Stimulated activated memory B cell treated with anti-CD40 and anti-IgM and Interleukin-4, amounts not matched to agents 10 μg/mL and 1 μg/mL and 100 μg/mL, for 72 hours (primary cell): Measurements from ENCODE around the gene TMEM139.
"Not testable (repeated sequence)": the region's sequence is repeated elsewhere in the genome, so short reads cannot be mapped to it uniquely, and the experiment has no call there.

Experiments used
- ATAC-seq: fragments of 150-1000 bp; cut with Tn5 transposase; 2 replicates; pipeline ENCODE4 v1.10.0; 2021
- H3K27ac Mint-ChIP-seq: one replicate; pipeline ENCODE4 v1.8.0; 2022; ENCODE audit warnings: mild to moderate bottlenecking, mixed read lengths
- H3K27me3 Mint-ChIP-seq: one replicate; pipeline ENCODE4 v1.8.0; 2022; ENCODE audit warnings: mixed read lengths
- H3K36me3 Mint-ChIP-seq: one replicate; pipeline ENCODE4 v1.8.0; 2022; ENCODE audit warnings: mixed read lengths
- H3K4me1 Mint-ChIP-seq: one replicate; pipeline ENCODE4 v1.8.0; 2022; ENCODE audit warnings: mixed read lengths
- H3K4me3 Mint-ChIP-seq: one replicate; pipeline ENCODE4 v1.8.0; 2022; ENCODE audit warnings: mild to moderate bottlenecking, moderate library complexity, mixed read lengths
- H3K9me3 Mint-ChIP-seq: one replicate; pipeline ENCODE4 v1.8.0; 2022; ENCODE audit warnings: mixed read lengths

The TMEM139 gene

DNA sequence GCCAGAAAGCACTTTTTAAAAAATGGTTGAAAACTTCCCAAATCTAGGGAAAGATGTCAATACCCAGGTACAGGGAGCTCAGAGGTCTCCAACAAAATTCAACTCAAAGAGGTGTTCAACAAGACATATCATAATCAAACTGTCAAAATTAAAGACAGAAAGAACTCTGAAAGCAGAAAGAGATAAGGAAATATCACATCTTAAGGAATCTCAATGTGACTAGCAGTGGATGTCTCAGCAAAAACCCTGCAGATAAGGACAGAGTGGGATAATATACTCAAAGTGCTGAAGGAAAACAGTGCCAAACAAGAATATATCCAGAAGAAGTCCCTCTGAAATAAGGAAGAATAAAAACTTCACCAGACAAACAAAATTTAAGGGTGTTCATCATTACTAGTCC, 34.6 kb upstream of the TMEM139 start:
- Mint-ChIP-seq H3K4me1 (peaks cover 46% of the 10 kb centered on the region), H3K36me3 (peaks cover 5% of the 10 kb centered on the region), H3K27me3 (no peaks in the 10 kb centered on the region), H3K9me3 (peaks cover 19% of the 10 kb centered on the region), H3K27ac (no peak overlapping the region), H3K4me3 (no peak overlapping the region)
- ATAC-seq = no peak

DNA sequence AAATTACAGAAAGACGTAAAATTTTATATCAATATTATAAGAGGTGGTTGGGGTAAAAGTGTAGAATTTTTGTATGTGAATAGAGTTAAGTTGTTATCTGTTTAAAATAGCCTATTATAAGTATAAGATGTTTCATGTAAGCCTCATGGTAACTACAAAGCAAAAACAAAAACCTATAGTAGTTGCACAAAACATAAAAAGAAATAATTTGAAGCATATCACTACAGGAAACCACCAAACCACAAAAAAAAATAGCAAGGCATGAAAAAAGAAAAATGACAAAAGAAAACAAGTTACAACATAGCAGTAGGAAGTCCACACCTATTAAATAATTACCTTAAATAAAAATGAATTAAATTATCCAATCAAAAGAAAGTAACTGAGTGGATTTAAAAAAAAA, 33.9 kb upstream of the TMEM139 start:
- Mint-ChIP-seq H3K27me3 (no peaks in the 10 kb centered on the region), H3K4me3 (no peak overlapping the region), H3K27ac (no peak overlapping the region), H3K9me3 (peaks cover 23% of the 10 kb centered on the region), H3K36me3 (peaks cover 5% of the 10 kb centered on the region), H3K4me1 (peaks cover 46% of the 10 kb centered on the region)
- no peak for ATAC-seq

DNA sequence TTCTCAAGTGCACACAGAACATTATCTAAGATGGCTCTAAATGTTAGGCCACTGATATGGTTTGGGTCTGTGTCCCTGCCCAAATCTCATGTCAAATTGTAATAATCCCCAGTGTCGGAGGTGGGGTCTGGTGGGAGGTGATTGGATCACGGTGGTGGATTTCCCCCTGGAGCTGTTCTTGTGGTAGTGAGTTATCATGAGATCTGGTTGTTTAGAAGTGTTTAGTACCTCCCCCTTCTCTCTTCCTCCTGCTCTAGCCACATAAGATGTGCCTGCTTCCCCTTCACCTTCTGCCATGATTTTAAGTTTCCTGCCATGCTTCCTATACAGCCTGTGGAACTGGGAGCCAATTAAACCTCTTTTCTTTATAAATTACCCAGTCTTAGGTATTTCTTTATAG, 32.8 kb upstream of the TMEM139 start:
- ATAC-seq = no peak
- Mint-ChIP-seq H3K9me3 (peaks cover 23% of the 10 kb centered on the region), H3K36me3 (peaks cover 5% of the 10 kb centered on the region), H3K4me1 (peaks cover 51% of the 10 kb centered on the region), H3K27me3 (no peaks in the 10 kb centered on the region), H3K4me3 (no peak overlapping the region), H3K27ac (peak overlapping the region; percentile 19)

DNA sequence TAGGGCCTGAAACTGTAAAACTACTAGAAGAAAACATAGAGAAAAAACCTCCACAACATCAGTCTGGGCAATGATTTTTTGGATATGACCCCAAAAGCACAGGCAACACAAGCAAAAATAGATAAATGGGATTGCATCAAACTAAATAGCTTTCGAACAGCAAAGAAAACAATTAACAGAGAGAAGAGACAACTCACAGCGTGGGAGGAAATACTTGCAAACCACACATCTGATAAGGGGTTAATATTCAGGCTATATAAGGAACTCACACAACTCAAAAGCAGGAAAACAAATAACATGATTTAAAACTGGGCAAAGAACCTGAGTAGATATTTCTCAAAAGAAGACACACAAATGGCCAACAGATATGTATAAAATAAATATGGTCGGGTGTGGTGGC, 29.2 kb upstream of the TMEM139 start:
- no peak for ATAC-seq
- no peaks in the 10 kb centered on the region for H3K27me3 Mint-ChIP-seq
- H3K27ac Mint-ChIP-seq = peak overlapping the region; percentile 57
- peaks cover 17% of the 10 kb centered on the region for H3K9me3 Mint-ChIP-seq
- H3K4me1 Mint-ChIP-seq = peaks cover 61% of the 10 kb centered on the region
- H3K36me3 Mint-ChIP-seq = no peaks in the 10 kb centered on the region
- no peak overlapping the region for H3K4me3 Mint-ChIP-seq

DNA sequence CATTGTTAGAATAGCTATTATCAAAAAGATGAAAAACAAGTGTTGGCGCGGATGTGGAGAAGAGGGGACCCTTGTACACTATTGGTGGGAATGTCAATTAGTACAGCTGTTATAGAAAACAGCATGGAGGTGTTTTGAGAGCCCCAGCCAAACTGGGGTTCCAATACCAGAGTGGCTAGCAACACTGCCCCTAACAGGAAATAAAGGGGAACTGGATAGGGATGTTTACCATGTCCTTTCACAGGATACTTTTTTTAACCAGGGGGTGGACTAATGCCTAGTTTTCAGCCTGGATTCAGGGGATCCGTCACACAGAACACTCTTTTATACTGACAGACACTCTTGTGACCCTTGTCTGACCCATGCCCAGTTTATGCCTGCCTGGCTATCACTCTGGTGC, 28.4 kb upstream of the TMEM139 start:
- H3K4me3 Mint-ChIP-seq = no peak overlapping the region
- no peaks in the 10 kb centered on the region for H3K27me3 Mint-ChIP-seq
- peak; percentile 20 for ATAC-seq
- H3K9me3 Mint-ChIP-seq = peaks cover 17% of the 10 kb centered on the region
- peak overlapping the region; percentile 75 for H3K27ac Mint-ChIP-seq
- no peaks in the 10 kb centered on the region for H3K36me3 Mint-ChIP-seq
- peaks cover 54% of the 10 kb centered on the region for H3K4me1 Mint-ChIP-seq

DNA sequence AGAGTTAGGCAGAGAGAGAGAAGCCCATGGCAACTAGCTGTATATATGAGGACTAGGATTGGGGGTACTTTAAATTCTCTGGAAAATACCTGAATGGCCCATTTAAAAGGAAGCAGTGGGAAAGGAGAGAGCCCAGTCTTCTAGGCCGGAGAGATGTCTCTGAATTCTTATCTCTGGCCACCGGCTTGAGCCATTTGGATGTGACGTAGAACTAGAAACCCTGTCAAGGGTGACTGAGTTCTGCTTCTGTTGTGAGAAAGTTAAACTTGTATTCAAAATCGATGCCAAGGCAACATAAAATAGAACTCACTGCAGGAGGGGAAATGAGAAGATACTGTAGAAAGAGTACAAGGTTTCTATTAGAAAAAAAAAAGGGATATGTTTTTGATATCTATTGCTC, 27.8 kb upstream of the TMEM139 start:
- ATAC-seq = peak; percentile 89
- Mint-ChIP-seq H3K27me3 (no peaks in the 10 kb centered on the region), H3K36me3 (no peaks in the 10 kb centered on the region), H3K4me1 (peaks cover 50% of the 10 kb centered on the region), H3K27ac (peak overlapping the region; percentile 75), H3K9me3 (peaks cover 17% of the 10 kb centered on the region), H3K4me3 (no peak overlapping the region)

DNA sequence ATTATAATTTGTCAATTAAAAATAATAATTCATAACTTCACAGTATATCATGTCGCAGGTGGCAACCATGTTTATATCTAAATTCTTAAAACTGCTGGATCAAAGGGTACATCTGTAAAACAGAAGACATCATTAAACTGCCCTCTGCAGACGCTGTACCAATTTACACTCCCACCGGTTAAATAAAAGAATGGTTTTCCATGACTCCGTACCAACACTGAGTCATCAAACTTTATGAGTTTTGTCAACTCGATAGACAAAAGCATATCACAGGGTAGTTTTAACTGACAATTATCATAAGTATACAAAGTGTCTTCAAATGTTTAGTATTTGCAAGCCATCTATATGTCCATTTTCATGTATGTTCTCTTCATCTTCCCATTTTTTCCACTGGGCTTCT, 27.3 kb upstream of the TMEM139 start:
- no peak overlapping the region for H3K27ac Mint-ChIP-seq

DNA sequence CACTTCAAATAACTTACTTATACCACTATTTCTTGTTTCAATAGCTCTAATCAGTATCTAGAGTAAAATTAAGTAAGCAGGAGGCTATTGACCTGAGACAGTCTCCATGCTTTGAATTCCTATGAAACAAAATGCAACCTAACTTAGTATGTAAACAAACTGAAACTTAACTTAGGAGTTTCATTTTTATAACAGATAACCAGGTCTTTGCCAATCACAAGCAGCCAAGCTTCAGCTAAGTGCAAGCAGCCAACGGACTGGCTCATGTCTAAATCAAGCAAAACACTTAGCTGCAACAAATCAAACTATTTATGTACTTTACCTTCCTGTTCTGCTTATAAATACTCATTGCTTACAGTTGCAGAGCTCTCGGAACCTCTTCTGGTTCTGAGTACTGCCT, 25.9 kb upstream of the TMEM139 start:
- Mint-ChIP-seq H3K36me3 (peaks cover 4% of the 10 kb centered on the region), H3K27me3 (no peaks in the 10 kb centered on the region), H3K27ac (peak overlapping the region; percentile 80), H3K4me1 (peaks cover 52% of the 10 kb centered on the region), H3K9me3 (peaks cover 9% of the 10 kb centered on the region), H3K4me3 (peak overlapping the region; percentile 65)
- ATAC-seq = no peak

More for the DNA sequence above, 27.3 kb upstream of the TMEM139 start:
- Mint-ChIP-seq H3K4me3 (no peak overlapping the region), H3K36me3 (no peaks in the 10 kb centered on the region), H3K27me3 (no peaks in the 10 kb centered on the region), H3K9me3 (peaks cover 15% of the 10 kb centered on the region), H3K4me1 (peaks cover 50% of the 10 kb centered on the region)
- no peak for ATAC-seq

DNA sequence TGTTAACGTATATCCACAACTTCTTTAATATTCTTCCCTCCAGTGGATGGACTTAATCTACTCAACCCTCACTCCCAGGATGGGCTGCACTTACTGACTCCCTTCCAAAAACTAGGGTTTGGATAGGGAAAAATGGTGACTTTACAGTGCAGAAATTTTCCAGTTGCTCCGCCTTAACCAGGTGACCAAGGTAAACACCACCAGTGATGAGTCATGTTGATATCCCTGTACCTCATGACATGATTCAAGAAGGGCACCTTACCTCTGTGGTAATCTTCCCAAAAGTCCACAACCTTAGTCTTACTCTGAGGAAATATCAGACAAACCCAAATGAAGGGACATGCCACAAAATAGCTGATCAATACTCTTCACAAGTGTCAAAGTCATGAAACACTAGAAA, 25.0 kb upstream of the TMEM139 start:
- Mint-ChIP-seq H3K36me3 (peaks cover 10% of the 10 kb centered on the region), H3K4me1 (peaks cover 62% of the 10 kb centered on the region), H3K27ac (peak overlapping the region; percentile 80), H3K4me3 (no peak overlapping the region), H3K27me3 (no peaks in the 10 kb centered on the region), H3K9me3 (peaks cover 4% of the 10 kb centered on the region)
- ATAC-seq = no peak

DNA sequence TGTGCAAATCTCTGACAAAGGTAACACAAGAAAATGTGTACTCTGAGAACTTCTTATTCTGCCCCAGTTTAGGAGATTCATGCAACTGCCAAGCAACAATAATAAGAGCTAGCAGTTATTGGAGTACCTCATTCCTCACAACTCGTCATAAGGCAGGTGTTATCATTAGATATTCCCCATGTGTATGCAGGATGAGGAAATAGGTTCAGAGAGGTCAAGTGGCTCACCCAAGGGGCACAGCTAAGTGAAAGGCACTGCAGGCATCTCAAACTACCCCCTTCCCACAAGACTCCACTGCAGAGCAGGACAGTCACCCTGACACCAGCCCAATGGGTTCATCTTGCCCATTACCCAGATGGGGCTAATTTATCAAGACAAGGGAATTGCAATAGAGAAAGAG, 22.9 kb upstream of the TMEM139 start:
- H3K4me1 Mint-ChIP-seq = peaks cover 61% of the 10 kb centered on the region
- peak overlapping the region; percentile 48 for H3K4me3 Mint-ChIP-seq
- H3K27ac Mint-ChIP-seq = peak overlapping the region; percentile 98
- H3K27me3 Mint-ChIP-seq = no peaks in the 10 kb centered on the region
- H3K36me3 Mint-ChIP-seq = peaks cover 17% of the 10 kb centered on the region
- no peak for ATAC-seq
- no peaks in the 10 kb centered on the region for H3K9me3 Mint-ChIP-seq

DNA sequence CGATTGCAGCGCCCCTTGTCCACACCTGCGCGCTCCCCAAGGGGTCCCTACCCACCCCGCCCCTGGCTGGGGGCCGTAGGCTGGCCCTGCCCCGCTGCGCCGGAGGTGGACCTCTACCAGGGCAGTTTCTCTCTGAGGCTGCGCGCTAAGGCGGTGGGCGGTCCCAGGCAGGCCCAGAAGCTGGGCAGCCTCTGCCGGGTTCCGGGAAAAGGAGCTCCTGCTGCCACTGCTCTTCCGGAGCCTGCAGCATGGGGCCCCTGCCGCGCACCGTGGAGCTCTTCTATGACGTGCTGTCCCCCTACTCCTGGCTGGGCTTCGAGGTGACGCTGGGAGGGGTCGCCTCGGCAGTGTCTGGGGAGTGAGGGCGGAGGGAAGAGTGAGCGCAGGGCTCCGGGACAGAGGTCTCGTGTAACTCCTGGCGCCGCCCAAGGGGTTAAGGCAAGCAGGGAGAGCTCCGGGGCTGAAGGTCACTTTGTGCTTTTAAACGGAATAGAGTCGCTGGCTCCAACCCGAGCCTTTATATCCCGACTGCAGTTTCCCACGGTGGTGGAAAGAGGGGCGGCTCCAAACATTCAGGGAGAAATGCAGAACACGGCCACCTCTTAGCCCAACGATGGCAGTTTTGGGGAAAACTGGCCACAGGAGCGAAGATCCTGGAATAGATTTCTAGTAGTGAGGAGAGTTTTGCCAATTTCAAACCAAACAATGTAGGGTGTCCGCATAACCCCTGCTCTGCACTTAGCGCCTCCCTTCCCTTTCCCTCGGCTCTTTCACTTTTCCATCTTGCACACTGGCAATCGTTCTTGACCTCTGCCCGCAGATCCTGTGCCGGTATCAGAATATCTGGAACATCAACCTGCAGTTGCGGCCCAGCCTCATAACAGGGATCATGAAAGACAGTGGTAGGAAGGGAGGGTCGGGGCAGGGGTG, 21.2 kb upstream of the TMEM139 start, which contains the start of gene GSTK1:
Gene GSTK1, plus strand, starts transcription at position 176 of the 930 bp plus-strand sequence. Its CDS starts 73 bp downstream, at position 249.
- H3K9me3 Mint-ChIP-seq = no peaks in the 10 kb centered on the region
- ATAC-seq = peak; percentile 97
- no peaks in the 10 kb centered on the region for H3K27me3 Mint-ChIP-seq
- peak within 1 kb of the TSS; percentile 98 for H3K4me3 Mint-ChIP-seq
- peaks cover 50% of the 10 kb centered on the region for H3K4me1 Mint-ChIP-seq
- H3K36me3 Mint-ChIP-seq = peaks cover 25% of the 10 kb centered on the region
- peak within 1 kb of the TSS; percentile 98 for H3K27ac Mint-ChIP-seq

DNA sequence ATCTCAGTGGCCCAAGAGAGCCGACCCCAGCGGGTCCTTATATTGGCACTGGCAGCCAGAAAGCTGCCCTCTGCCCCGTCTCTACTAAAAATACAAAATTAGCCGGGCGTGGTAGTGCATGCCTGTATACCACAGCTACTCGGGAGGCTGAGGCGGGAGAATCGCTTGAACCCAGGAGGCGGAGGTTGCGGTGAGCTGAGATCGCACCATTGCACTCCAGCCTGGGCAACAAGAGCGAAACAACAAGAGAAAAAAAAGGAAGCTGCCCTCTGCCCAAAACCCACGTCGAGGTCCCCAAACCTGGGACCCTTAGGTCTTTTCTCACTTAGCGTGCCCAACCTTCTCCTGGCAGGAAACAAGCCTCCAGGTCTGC, 20.6 kb upstream of the TMEM139 start:
- Mint-ChIP-seq H3K4me3 (peak overlapping the region; percentile 98), H3K4me1 (peaks cover 44% of the 10 kb centered on the region), H3K36me3 (peaks cover 31% of the 10 kb centered on the region), H3K27ac (peak overlapping the region; percentile 98)
- not testable (repeated sequence) for ATAC-seq, H3K27me3 Mint-ChIP-seq, H3K9me3 Mint-ChIP-seq

DNA sequence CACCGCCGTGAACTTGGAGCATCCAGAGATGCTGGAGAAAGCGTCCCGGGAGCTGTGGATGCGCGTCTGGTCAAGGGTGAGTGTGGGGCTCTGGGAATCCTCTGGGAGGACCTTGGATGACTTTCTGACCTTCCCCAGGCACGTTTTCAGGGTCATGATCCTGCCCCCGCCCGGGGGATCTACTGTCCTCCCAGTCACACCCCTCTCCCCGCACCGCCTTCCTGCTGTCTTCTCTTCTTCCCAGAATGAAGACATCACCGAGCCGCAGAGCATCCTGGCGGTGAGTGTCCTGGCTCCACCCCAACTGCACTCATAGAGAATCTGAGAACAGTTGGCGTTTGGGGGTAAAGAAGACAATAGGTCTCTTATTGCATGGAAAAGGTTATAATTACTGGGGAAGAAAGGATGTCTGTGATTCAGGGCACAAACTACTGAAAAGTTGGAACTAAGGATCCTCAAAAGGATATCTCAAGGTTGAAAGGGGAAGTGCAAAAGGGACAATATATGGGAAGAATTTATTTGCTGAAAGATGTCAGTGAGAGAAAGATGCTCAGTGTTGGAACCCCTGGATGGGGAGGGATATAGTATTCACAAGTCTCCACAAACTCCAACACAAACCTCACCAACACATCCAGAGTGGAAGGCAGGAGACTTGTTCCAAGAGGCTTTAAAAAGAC, 19.6 kb upstream of the TMEM139 start:
- no peak for ATAC-seq
- Mint-ChIP-seq H3K36me3 (peaks cover 41% of the 10 kb centered on the region), H3K27me3 (no peaks in the 10 kb centered on the region), H3K4me1 (peaks cover 37% of the 10 kb centered on the region), H3K4me3 (no peak overlapping the region), H3K9me3 (no peaks in the 10 kb centered on the region), H3K27ac (peak overlapping the region; percentile 98)

DNA sequence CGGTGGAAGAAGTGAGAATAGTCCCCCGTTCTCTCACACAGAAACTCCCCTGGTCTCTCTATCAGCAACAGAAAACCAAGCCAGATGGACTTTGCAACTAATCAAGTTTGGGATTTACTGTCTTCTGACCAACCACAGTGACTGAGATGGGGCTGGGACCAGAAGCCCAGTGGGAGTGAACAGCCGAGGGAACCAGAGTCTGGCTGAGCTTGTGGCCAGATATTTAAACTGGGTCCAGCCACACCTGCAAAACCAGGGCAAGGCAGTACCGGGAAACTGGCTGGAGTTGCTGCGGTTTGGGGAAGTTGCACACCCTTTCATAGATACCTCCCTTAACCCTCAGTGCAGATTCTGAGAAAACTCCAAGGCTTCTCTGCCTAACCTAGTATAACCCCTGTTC, 15.5 kb upstream of the TMEM139 start:
- no peak for ATAC-seq
- Mint-ChIP-seq H3K27me3 (no peaks in the 10 kb centered on the region), H3K4me3 (no peak overlapping the region), H3K27ac (peak overlapping the region; percentile 6), H3K36me3 (peaks cover 42% of the 10 kb centered on the region), H3K4me1 (peaks cover 20% of the 10 kb centered on the region), H3K9me3 (no peaks in the 10 kb centered on the region)

DNA sequence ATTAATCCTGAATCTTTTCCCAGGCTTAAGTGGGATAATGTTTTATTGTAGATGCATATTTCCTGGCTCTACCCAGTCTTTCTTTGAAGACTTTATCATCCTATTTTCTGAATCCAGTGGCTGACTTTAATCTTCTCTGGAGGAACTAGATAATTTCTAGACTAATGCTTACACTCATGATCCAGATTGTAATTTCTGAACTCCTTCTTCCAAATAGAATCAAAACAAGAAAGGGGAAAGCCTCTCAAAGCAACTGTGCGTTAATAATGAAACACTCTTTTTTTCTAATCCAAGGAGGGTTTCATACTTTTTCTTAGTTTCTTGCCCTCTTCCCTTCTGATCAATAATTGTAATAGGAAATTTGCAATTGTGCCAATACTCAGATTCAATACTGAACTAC, 13.5 kb upstream of the TMEM139 start:
- peaks cover under 1% of the 10 kb centered on the region for H3K4me1 Mint-ChIP-seq
- H3K36me3 Mint-ChIP-seq = peaks cover 30% of the 10 kb centered on the region
- H3K4me3 Mint-ChIP-seq = no peak overlapping the region
- H3K27me3 Mint-ChIP-seq = no peaks in the 10 kb centered on the region
- H3K9me3 Mint-ChIP-seq = no peaks in the 10 kb centered on the region
- no peak overlapping the region for H3K27ac Mint-ChIP-seq
- no peak for ATAC-seq

DNA sequence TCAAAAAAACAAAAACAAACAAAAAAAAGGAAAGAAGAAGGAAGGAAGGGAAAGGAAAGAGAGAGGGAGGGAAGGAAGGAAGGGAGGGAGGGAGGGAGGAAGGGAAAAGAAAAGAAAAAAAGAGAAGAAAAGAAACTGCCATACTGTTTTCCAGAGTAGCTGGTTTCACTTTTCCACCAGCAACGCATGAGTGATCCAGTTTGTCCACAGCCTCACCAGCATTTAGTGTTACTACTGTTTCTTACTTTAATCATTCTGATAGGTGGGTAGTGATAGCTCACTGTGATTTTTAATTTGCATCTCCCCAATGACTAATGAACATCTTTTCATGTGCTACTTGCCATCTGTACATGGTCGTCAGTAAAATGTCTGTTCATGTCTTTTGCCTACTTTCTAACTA, 11.9 kb upstream of the TMEM139 start:
- H3K9me3 Mint-ChIP-seq = no peaks in the 10 kb centered on the region
- no peak overlapping the region for H3K4me3 Mint-ChIP-seq
- ATAC-seq = no peak
- no peak overlapping the region for H3K27ac Mint-ChIP-seq
- H3K27me3 Mint-ChIP-seq = no peaks in the 10 kb centered on the region
- peaks cover 28% of the 10 kb centered on the region for H3K36me3 Mint-ChIP-seq
- no peaks in the 10 kb centered on the region for H3K4me1 Mint-ChIP-seq
